Testis (tissue), 2 donors: ENCODE measurements around the gene IFT43.

Experiments
- POLR2A ChIP-seq: fragments of 450-650 bp; IDR thresholded peaks from one replicate; pipeline ENCODE4 v1.6.1; 2017; ENCODE audit warnings: antibody characterized with exemption, mild to moderate bottlenecking, moderate library complexity
- TF ChIP-seq, protein P1 (sequence below), 3 experiments: fragments of 450-650 bp in 2 of 3; fragments of 200-600 bp in 1 of 3; sonication (generic) in 1 of 3; IDR thresholded peaks; one replicate each; pipeline ENCODE4 v1.5.1; 2016 to 2019; ENCODE audit warnings: antibody characterized with exemption in 3 of 3, mild to moderate bottlenecking in 2 of 3, moderate library complexity in 1 of 3

DNA sequence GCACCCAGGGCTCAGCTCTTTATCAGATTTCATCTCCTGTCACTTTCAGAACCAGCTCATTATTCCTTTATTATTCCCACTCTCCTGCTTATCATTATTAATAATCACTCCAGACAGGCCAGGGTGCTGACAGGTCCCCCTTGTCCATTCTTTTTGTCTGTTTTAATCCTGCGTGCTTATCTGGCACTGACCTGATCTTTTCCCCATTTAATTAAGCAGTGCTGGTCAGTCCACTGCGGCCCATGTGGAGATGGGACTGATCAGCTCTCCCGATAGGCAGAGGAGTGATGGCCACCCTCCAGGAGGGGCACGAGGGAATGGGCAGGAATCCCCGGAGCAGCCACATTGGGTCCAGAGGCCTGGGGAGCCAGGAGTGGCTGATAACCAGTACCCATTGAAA, 110.7 kb downstream of the IFT43 start:
- TF ChIP-seq, protein P1, sequence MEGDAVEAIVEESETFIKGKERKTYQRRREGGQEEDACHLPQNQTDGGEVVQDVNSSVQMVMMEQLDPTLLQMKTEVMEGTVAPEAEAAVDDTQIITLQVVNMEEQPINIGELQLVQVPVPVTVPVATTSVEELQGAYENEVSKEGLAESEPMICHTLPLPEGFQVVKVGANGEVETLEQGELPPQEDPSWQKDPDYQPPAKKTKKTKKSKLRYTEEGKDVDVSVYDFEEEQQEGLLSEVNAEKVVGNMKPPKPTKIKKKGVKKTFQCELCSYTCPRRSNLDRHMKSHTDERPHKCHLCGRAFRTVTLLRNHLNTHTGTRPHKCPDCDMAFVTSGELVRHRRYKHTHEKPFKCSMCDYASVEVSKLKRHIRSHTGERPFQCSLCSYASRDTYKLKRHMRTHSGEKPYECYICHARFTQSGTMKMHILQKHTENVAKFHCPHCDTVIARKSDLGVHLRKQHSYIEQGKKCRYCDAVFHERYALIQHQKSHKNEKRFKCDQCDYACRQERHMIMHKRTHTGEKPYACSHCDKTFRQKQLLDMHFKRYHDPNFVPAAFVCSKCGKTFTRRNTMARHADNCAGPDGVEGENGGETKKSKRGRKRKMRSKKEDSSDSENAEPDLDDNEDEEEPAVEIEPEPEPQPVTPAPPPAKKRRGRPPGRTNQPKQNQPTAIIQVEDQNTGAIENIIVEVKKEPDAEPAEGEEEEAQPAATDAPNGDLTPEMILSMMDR (IDR thresholded peaks at IDR 0.05): no peak
- TF ChIP-seq POLR2A: no peak
